H1 (cell line): ENCODE results near the gene ARHGAP22.

Experiments used
- POLR2A ChIP-seq, 2 experiments: IDR thresholded peaks; 1 replicate in 1 of 2; 2 replicates in 1 of 2; pipeline ENCODE4 v1.6.1; 2011; ENCODE audit warnings: low read depth in 2 of 2, low read length in 2 of 2, mild to moderate bottlenecking in 2 of 2; ENCODE audit errors: control extremely low read depth in 1 of 2
- SIN3A ChIP-seq, 2 experiments: IDR thresholded peaks in 1 of 2; conservative IDR thresholded peaks in 1 of 2; 2 replicates each; pipeline ENCODE4 v1.6.1; 2011 to 2012; ENCODE audit warnings: low read length in 2 of 2, improper control_type of control experiment in 1 of 2, low read depth in 1 of 2, mild to moderate bottlenecking in 1 of 2
- TAF1 ChIP-seq: IDR thresholded peaks from 2 replicates; pipeline ENCODE4 v1.6.1; 2011; ENCODE audit warnings: mild to moderate bottlenecking, low read depth, low read length
- TCF12 ChIP-seq: IDR thresholded peaks from 2 replicates; pipeline ENCODE4 v1.6.1; 2011; ENCODE audit warnings: low read depth, mild to moderate bottlenecking, low read length
- YY1 ChIP-seq: IDR thresholded peaks from 2 replicates; pipeline ENCODE4 v1.6.1; 2011; ENCODE audit warnings: low read depth, mild to moderate bottlenecking, low read length
- TF ChIP-seq, protein P1 (sequence below), 3 experiments: IDR thresholded peaks; 1 replicate in 2 of 3; 2 replicates in 1 of 3; pipeline versions ENCODE4 v1.5.1 to v1.6.1; 2011; ENCODE audit warnings: low read length in 3 of 3, mild to moderate bottlenecking in 3 of 3, inconsistent platforms in 2 of 3, low read depth in 1 of 3, moderate library complexity in 1 of 3; ENCODE audit not compliant: insufficient read depth in 1 of 3; ENCODE audit errors: control extremely low read depth in 1 of 3

- TF ChIP-seq TAF1 (no peak), YY1 (no peak), TCF12 (no peak), SIN3A (conservative IDR thresholded peaks at IDR 0.05 in 1 of 2, IDR thresholded peaks at IDR 0.05 in 1 of 2; ENCODE audit: low read depth in 1 of 2, low read length in 2 of 2) (no peak), POLR2A (IDR thresholded peaks at IDR 0.05; ENCODE audit: control extremely low read depth in 1 of 2, low read depth in 2 of 2, low read length in 2 of 2) (no peak)
- TF ChIP-seq, protein P1, sequence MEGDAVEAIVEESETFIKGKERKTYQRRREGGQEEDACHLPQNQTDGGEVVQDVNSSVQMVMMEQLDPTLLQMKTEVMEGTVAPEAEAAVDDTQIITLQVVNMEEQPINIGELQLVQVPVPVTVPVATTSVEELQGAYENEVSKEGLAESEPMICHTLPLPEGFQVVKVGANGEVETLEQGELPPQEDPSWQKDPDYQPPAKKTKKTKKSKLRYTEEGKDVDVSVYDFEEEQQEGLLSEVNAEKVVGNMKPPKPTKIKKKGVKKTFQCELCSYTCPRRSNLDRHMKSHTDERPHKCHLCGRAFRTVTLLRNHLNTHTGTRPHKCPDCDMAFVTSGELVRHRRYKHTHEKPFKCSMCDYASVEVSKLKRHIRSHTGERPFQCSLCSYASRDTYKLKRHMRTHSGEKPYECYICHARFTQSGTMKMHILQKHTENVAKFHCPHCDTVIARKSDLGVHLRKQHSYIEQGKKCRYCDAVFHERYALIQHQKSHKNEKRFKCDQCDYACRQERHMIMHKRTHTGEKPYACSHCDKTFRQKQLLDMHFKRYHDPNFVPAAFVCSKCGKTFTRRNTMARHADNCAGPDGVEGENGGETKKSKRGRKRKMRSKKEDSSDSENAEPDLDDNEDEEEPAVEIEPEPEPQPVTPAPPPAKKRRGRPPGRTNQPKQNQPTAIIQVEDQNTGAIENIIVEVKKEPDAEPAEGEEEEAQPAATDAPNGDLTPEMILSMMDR (IDR thresholded peaks at IDR 0.05; ENCODE audit: control extremely low read depth in 1 of 3, insufficient read depth in 1 of 3, low read depth in 1 of 3, low read length in 3 of 3): no peak
Observed at GRCh38 chr10:48598243-48598935, 6.5 kb downstream of the ARHGAP22 start.
